ENCODE data around the gene FBXO36. TPM values are rescaled to one million over a fixed set of nuclear protein-coding genes. Genes with fewer than 3 reads are reported as not detected.

Gene FBXO36
- polyA plus RNA-seq, 4 donors: 1.2 to 2.3 (median 1.6) TPM

- Histone ChIP-seq H3K27ac (ENCODE audit: low read depth in 1 of 3, low read length in 2 of 3) (no peak overlapping the region), H3K4me1 (ENCODE audit: control insufficient read depth in 3 of 3, insufficient read depth in 2 of 3, low read depth in 1 of 3, low read length in 2 of 3) (no peaks in the 10 kb centered on the region), H3K4me3 (ENCODE audit: low read depth in 1 of 3, low read length in 3 of 3) (no peak overlapping the region), H3K9me3 (ENCODE audit: control insufficient read depth in 2 of 2, insufficient read depth in 1 of 2, low read depth in 1 of 2, low read length in 1 of 2) (no peaks in the 10 kb centered on the region), H3K27me3 (ENCODE audit: control insufficient read depth in 3 of 3, insufficient read depth in 3 of 3, low read length in 3 of 3) (no peaks in the 10 kb centered on the region), H3K36me3 (ENCODE audit: control insufficient read depth in 3 of 3, insufficient read depth in 2 of 3, low read depth in 1 of 3, low read length in 3 of 3) (no peaks in the 10 kb centered on the region)
- no peak for FAIRE-seq
- 79 to 88% (median 82%) methylated on average over 3 of the region's 3 CpGs for WGBS, 3 donors
- DNase-seq: no peak
These were observed 97.4 kb downstream of the FBXO36 start for GRCh38 chr2:230019742-230020141.

- DNase-seq: no peak
- H3K27me3 ChIP-seq (ENCODE audit: control insufficient read depth in 3 of 3, insufficient read depth in 3 of 3, low read length in 3 of 3): peaks cover 0 to 2% (median 0%) of the 10 kb centered on the region in 3 donors
- H3K27ac ChIP-seq (ENCODE audit: low read depth in 1 of 3, low read length in 2 of 3): no peak overlapping the region
- no peak for FAIRE-seq
- H3K36me3 ChIP-seq (ENCODE audit: control insufficient read depth in 3 of 3, insufficient read depth in 2 of 3, low read depth in 1 of 3, low read length in 3 of 3): no peaks in the 10 kb centered on the region
- no peaks in the 10 kb centered on the region for H3K9me3 ChIP-seq (ENCODE audit: control insufficient read depth in 2 of 2, insufficient read depth in 1 of 2, low read depth in 1 of 2, low read length in 1 of 2)
- no peak overlapping the region for H3K4me3 ChIP-seq (ENCODE audit: low read depth in 1 of 3, low read length in 3 of 3)
- H3K4me1 ChIP-seq (ENCODE audit: control insufficient read depth in 3 of 3, insufficient read depth in 2 of 3, low read depth in 1 of 3, low read length in 2 of 3): no peaks in the 10 kb centered on the region
- 94 to 96% (median 95%) methylated on average over 4 of the region's 4 CpGs for WGBS, 3 donors
These were observed 101.0 kb downstream of the FBXO36 start for GRCh38 chr2:230023313-230023712.

GRCh38 chr2:230042195-230042594, 119.9 kb downstream of the FBXO36 start:
- WGBS, 3 donors: 93 to 98% (median 95%) methylated on average over 1 of the region's 1 CpG
- H3K27me3 ChIP-seq (ENCODE audit: control insufficient read depth in 3 of 3, insufficient read depth in 3 of 3, low read length in 3 of 3): no peaks in the 10 kb centered on the region
- FAIRE-seq: no peak
- no peak overlapping the region for H3K4me3 ChIP-seq (ENCODE audit: low read depth in 1 of 3, low read length in 3 of 3)
- no peak for DNase-seq
- H3K4me1 ChIP-seq (ENCODE audit: control insufficient read depth in 3 of 3, insufficient read depth in 2 of 3, low read depth in 1 of 3, low read length in 2 of 3): no peaks in the 10 kb centered on the region
- H3K9me3 ChIP-seq (ENCODE audit: control insufficient read depth in 2 of 2, insufficient read depth in 1 of 2, low read depth in 1 of 2, low read length in 1 of 2): peaks cover 0 to 3% of the 10 kb centered on the region in 2 donors
- no peaks in the 10 kb centered on the region for H3K36me3 ChIP-seq (ENCODE audit: control insufficient read depth in 3 of 3, insufficient read depth in 2 of 3, low read depth in 1 of 3, low read length in 3 of 3)
- H3K27ac ChIP-seq (ENCODE audit: low read depth in 1 of 3, low read length in 2 of 3): no peak overlapping the region

DNA sequence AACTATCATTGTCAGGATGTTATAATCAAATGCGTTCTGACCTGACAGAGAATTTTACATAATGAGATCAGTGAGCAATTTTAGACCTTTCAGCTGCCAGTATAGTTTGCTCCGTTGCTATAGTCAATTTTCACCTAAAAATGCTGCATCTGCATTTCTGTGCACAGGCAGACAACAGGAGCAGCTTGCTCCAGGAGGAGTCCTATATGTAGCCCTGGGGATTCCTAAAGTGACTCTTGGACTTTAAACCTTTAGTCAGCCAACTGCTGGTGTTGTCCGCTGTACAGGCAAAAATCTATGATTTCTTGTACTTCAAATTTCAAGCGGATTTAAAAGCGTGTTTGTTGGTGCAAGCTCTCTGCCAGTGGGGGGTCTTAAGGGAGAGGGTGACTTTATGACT, 120.7 kb downstream of the FBXO36 start:
- H3K9me3 ChIP-seq (ENCODE audit: control insufficient read depth in 2 of 2, insufficient read depth in 1 of 2, low read depth in 1 of 2, low read length in 1 of 2): peaks cover 0 to 3% of the 10 kb centered on the region in 2 donors
- H3K36me3 ChIP-seq (ENCODE audit: control insufficient read depth in 3 of 3, insufficient read depth in 2 of 3, low read depth in 1 of 3, low read length in 3 of 3): no peaks in the 10 kb centered on the region
- no peak for FAIRE-seq
- no peaks in the 10 kb centered on the region for H3K4me1 ChIP-seq (ENCODE audit: control insufficient read depth in 3 of 3, insufficient read depth in 2 of 3, low read depth in 1 of 3, low read length in 2 of 3)
- WGBS, 3 donors: 74 to 87% (median 86%) methylated on average over 5 of the region's 5 CpGs
- no peak for DNase-seq
- no peak overlapping the region for H3K4me3 ChIP-seq (ENCODE audit: low read depth in 1 of 3, low read length in 3 of 3)
- H3K27ac ChIP-seq (ENCODE audit: low read depth in 1 of 3, low read length in 2 of 3): no peak overlapping the region
- H3K27me3 ChIP-seq (ENCODE audit: control insufficient read depth in 3 of 3, insufficient read depth in 3 of 3, low read length in 3 of 3): no peaks in the 10 kb centered on the region

DNA sequence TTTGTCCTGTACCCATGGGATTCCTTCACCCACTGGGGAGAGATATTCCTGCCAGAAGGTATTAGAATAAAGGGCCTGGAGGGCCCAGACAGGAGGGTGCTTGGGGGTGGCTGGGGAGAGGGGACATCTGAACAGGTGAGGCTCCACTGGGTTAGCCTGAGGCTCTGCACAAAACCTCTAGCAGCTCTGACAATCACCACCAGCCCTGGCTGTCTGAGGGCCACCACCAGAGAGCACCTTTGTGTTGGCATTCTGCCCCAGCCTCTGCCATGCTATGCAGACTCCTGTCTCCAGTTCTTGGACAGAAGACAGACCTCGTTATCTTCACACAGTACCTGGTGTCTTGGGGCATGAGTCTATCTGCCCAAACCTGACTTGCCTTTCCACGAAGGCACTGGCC, 121.2 kb downstream of the FBXO36 start:
- Histone ChIP-seq H3K27ac (ENCODE audit: low read depth in 1 of 3, low read length in 2 of 3) (no peak overlapping the region), H3K4me3 (ENCODE audit: low read depth in 1 of 3, low read length in 3 of 3) (no peak overlapping the region), H3K9me3 (ENCODE audit: control insufficient read depth in 2 of 2, insufficient read depth in 1 of 2, low read depth in 1 of 2, low read length in 1 of 2) (peaks cover 0 to 3% of the 10 kb centered on the region in 2 donors), H3K36me3 (ENCODE audit: control insufficient read depth in 3 of 3, insufficient read depth in 2 of 3, low read depth in 1 of 3, low read length in 3 of 3) (no peaks in the 10 kb centered on the region), H3K4me1 (ENCODE audit: control insufficient read depth in 3 of 3, insufficient read depth in 2 of 3, low read depth in 1 of 3, low read length in 2 of 3) (no peaks in the 10 kb centered on the region), H3K27me3 (ENCODE audit: control insufficient read depth in 3 of 3, insufficient read depth in 3 of 3, low read length in 3 of 3) (no peaks in the 10 kb centered on the region)
- FAIRE-seq (no peak), DNase-seq (no peak)
- WGBS, 3 donors: 69 to 92% (median 88%) methylated on average over 2 of the region's 2 CpGs

- 95 to 97% (median 96%) methylated on average over 16 of the region's 16 CpGs for WGBS, 3 donors
- DNase-seq (no peak), FAIRE-seq (no peak)
- H3K27me3 ChIP-seq (ENCODE audit: control insufficient read depth in 3 of 3, insufficient read depth in 3 of 3, low read length in 3 of 3): no peaks in the 10 kb centered on the region
- no peak overlapping the region for H3K27ac ChIP-seq (ENCODE audit: low read depth in 1 of 3, low read length in 2 of 3)
- H3K4me3 ChIP-seq (ENCODE audit: low read depth in 1 of 3, low read length in 3 of 3): no peak overlapping the region
- no peaks in the 10 kb centered on the region for H3K4me1 ChIP-seq (ENCODE audit: control insufficient read depth in 3 of 3, insufficient read depth in 2 of 3, low read depth in 1 of 3, low read length in 2 of 3)
- H3K36me3 ChIP-seq (ENCODE audit: control insufficient read depth in 3 of 3, insufficient read depth in 2 of 3, low read depth in 1 of 3, low read length in 3 of 3): no peaks in the 10 kb centered on the region
- H3K9me3 ChIP-seq (ENCODE audit: control insufficient read depth in 2 of 2, insufficient read depth in 1 of 2, low read depth in 1 of 2, low read length in 1 of 2): peaks cover 0 to 3% of the 10 kb centered on the region in 2 donors
These were observed 124.2 kb downstream of the FBXO36 start for GRCh38 chr2:230046491-230046890.

GRCh38 chr2:230048010-230048671, 125.8 kb downstream of the FBXO36 start:
- H3K4me3 ChIP-seq (ENCODE audit: low read depth in 1 of 3, low read length in 3 of 3): no peak overlapping the region
- no peak for DNase-seq
- no peaks in the 10 kb centered on the region for H3K9me3 ChIP-seq (ENCODE audit: control insufficient read depth in 2 of 2, insufficient read depth in 1 of 2, low read depth in 1 of 2, low read length in 1 of 2)
- WGBS, 3 donors: 82 to 86% (median 85%) methylated on average over 4 of the region's 4 CpGs
- no peaks in the 10 kb centered on the region for H3K4me1 ChIP-seq (ENCODE audit: control insufficient read depth in 3 of 3, insufficient read depth in 2 of 3, low read depth in 1 of 3, low read length in 2 of 3)
- no peak overlapping the region for H3K27ac ChIP-seq (ENCODE audit: low read depth in 1 of 3, low read length in 2 of 3)
- no peaks in the 10 kb centered on the region for H3K27me3 ChIP-seq (ENCODE audit: control insufficient read depth in 3 of 3, insufficient read depth in 3 of 3, low read length in 3 of 3)
- H3K36me3 ChIP-seq (ENCODE audit: control insufficient read depth in 3 of 3, insufficient read depth in 2 of 3, low read depth in 1 of 3, low read length in 3 of 3): no peaks in the 10 kb centered on the region
- no peak for FAIRE-seq

- Histone ChIP-seq H3K27me3 (ENCODE audit: control insufficient read depth in 3 of 3, insufficient read depth in 3 of 3, low read length in 3 of 3) (no peaks in the 10 kb centered on the region), H3K27ac (ENCODE audit: low read depth in 1 of 3, low read length in 2 of 3) (no peak overlapping the region), H3K36me3 (ENCODE audit: control insufficient read depth in 3 of 3, insufficient read depth in 2 of 3, low read depth in 1 of 3, low read length in 3 of 3) (no peaks in the 10 kb centered on the region), H3K9me3 (ENCODE audit: control insufficient read depth in 2 of 2, insufficient read depth in 1 of 2, low read depth in 1 of 2, low read length in 1 of 2) (no peaks in the 10 kb centered on the region), H3K4me3 (ENCODE audit: low read depth in 1 of 3, low read length in 3 of 3) (no peak overlapping the region), H3K4me1 (ENCODE audit: control insufficient read depth in 3 of 3, insufficient read depth in 2 of 3, low read depth in 1 of 3, low read length in 2 of 3) (no peaks in the 10 kb centered on the region)
- whole genome bisulfite sequencing, 3 donors: 67 to 74% (median 73%) methylated on average over 3 of the region's 3 CpGs
- FAIRE-seq: no peak
- DNase-seq: no peak
These were observed 127.8 kb downstream of the FBXO36 start for GRCh38 chr2:230050136-230050535.

DNA sequence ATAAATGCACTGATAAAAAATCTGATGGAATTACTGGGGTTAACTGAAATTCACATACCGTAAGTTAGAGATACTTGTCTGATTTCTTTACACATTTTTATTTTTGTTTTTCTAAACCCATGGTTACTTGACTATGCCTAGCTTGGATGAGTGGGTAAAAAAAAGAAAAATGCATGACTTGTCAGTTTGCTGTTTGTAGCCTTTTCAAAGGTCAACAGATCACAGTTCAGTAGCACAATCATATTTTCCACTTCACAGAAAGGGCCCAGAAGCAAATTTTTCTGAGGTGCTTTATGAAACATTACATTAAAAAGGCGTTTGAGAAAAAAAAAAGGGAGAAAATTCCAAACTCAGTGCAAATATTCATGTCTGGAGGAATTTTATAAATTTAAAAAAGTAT, 130.0 kb downstream of the FBXO36 start:
- WGBS, 3 donors: 63 to 81% (median 76%) methylated on average over 2 of the region's 2 CpGs
- no peak for FAIRE-seq

More for the DNA sequence above, 130.0 kb downstream of the FBXO36 start:
- H3K4me1 ChIP-seq (ENCODE audit: control insufficient read depth in 3 of 3, insufficient read depth in 2 of 3, low read depth in 1 of 3, low read length in 2 of 3): no peaks in the 10 kb centered on the region
- no peaks in the 10 kb centered on the region for H3K36me3 ChIP-seq (ENCODE audit: control insufficient read depth in 3 of 3, insufficient read depth in 2 of 3, low read depth in 1 of 3, low read length in 3 of 3)
- H3K9me3 ChIP-seq (ENCODE audit: control insufficient read depth in 2 of 2, insufficient read depth in 1 of 2, low read depth in 1 of 2, low read length in 1 of 2): no peaks in the 10 kb centered on the region
- H3K27me3 ChIP-seq (ENCODE audit: control insufficient read depth in 3 of 3, insufficient read depth in 3 of 3, low read length in 3 of 3): no peaks in the 10 kb centered on the region
- H3K4me3 ChIP-seq (ENCODE audit: low read depth in 1 of 3, low read length in 3 of 3): no peak overlapping the region
- H3K27ac ChIP-seq (ENCODE audit: low read depth in 1 of 3, low read length in 2 of 3): no peak overlapping the region
- DNase-seq: no peak
